Neural progenitor cell (in vitro differentiated cells): ENCODE results near the gene HMGXB4. TPM values are rescaled to one million over a fixed set of nuclear protein-coding genes. Genes with fewer than 3 reads are reported as not detected.
A peak's percentile ranks its signal among the peaks of the same experiment; 100 is the strongest.

ENCODE experiments used
- DNase-seq: peaks from one replicate; pipeline ENCODE4 v3.0.0-alpha.2; 2016; ENCODE audit warnings: low spot score
- H2AFZ ChIP-seq: fragments of 200-600 bp; sonication (generic); replicated peaks from 2 replicates; pipeline ENCODE4 v1.6.1; 2016; ENCODE audit warnings: antibody characterized with exemption
- H3F3A ChIP-seq: fragments of 200-600 bp; sonication (generic); 2 replicates; pipeline ENCODE4 v1.6.1; 2016; ENCODE audit warnings: antibody characterized with exemption, low read depth
- H3K27ac ChIP-seq: fragments of 200-600 bp; sonication (generic); 2 replicates; pipeline ENCODE4 v1.5.1; 2016; ENCODE audit warnings: mild to moderate bottlenecking
- H3K27me3 ChIP-seq: fragments of 200-600 bp; sonication (generic); 2 replicates; pipeline ENCODE4 v1.6.1; 2016; ENCODE audit warnings: mild to moderate bottlenecking, moderate library complexity
- H3K36me3 ChIP-seq: fragments of 200-600 bp; sonication (generic); 2 replicates; pipeline ENCODE4 v1.5.1; 2016
- H3K4me1 ChIP-seq: fragments of 200-600 bp; sonication (generic); 2 replicates; pipeline ENCODE4 v1.6.1; 2016; ENCODE audit warnings: mixed run types
- H3K4me2 ChIP-seq: fragments of 200-600 bp; sonication (generic); 2 replicates; pipeline ENCODE4 v1.6.1; 2016
- H3K4me3 ChIP-seq: fragments of 200-600 bp; sonication (generic); 2 replicates; pipeline ENCODE4 v1.5.1; 2016
- H3K79me2 ChIP-seq: fragments of 200-600 bp; sonication (generic); 2 replicates; pipeline ENCODE4 v1.6.1; 2016; ENCODE audit warnings: low read depth
- H3K9ac ChIP-seq: fragments of 200-600 bp; sonication (generic); 2 replicates; pipeline ENCODE4 v1.6.1; 2016
- H3K9me3 ChIP-seq: fragments of 200-600 bp; sonication (generic); 2 replicates; pipeline ENCODE4 v1.5.1; 2016; ENCODE audit warnings: low read depth
- H4K20me1 ChIP-seq: fragments of 200-600 bp; sonication (generic); 2 replicates; pipeline ENCODE4 v1.6.1; 2016; ENCODE audit warnings: low read depth
- H3K27ac Mint-ChIP-seq: 3 replicates; pipeline ENCODE4 v1.8.0; 2021; ENCODE audit warnings: mixed read lengths
- H3K27me3 Mint-ChIP-seq: 2 replicates; pipeline ENCODE4 v1.8.0; 2022; ENCODE audit warnings: low read depth, mild to moderate bottlenecking, inconsistent platforms, moderate library complexity, mixed read lengths; ENCODE audit not compliant: insufficient read depth
- H3K36me3 Mint-ChIP-seq: 3 replicates; pipeline ENCODE4 v1.8.0; 2021; ENCODE audit warnings: mixed read lengths
- H3K4me1 Mint-ChIP-seq: 3 replicates; pipeline ENCODE4 v1.8.0; 2021; ENCODE audit warnings: mixed read lengths
- H3K4me3 Mint-ChIP-seq: 3 replicates; pipeline ENCODE4 v1.8.0; 2021; ENCODE audit warnings: mild to moderate bottlenecking, moderate library complexity, mixed read lengths
- H3K9me3 Mint-ChIP-seq: 3 replicates; pipeline ENCODE4 v1.8.0; 2020; ENCODE audit warnings: mixed read lengths
- EZH2 ChIP-seq: fragments of 200-600 bp; sonication (generic); IDR thresholded peaks from 2 replicates; pipeline ENCODE4 v1.6.1; 2017; ENCODE audit warnings: antibody characterized with exemption, mild to moderate bottlenecking, moderate library complexity
- EZH2phosphoT487 ChIP-seq: fragments of 200-600 bp; sonication (generic); IDR thresholded peaks from 2 replicates; pipeline ENCODE4 v1.6.1; 2017; ENCODE audit warnings: antibody characterized with exemption
- microRNA-seq: library from miRNA; unstranded; fragments of <30 nt; microRNA quantifications from one replicate; pipeline ENCODE4, GENCODE V29; 2016
- small RNA-seq: library from RNA; depleted of rRNA; stranded (forward); fragments of <200 nt; gene quantifications from one replicate; pipeline ENCODE3, GENCODE V24; 2015
- total RNA-seq: library from RNA; depleted of rRNA; stranded (reverse); fragments of >200 nt; gene quantifications from 2 replicates; pipeline ENCODE4 v1.2.3, GENCODE V29; 2015; ENCODE audit warnings: low replicate concordance
- TF ChIP-seq, protein P1 (sequence below): fragments of 200-600 bp; sonication (generic); IDR thresholded peaks from 2 replicates; pipeline ENCODE4 v1.5.1; 2017; ENCODE audit warnings: antibody characterized with exemption, mild to moderate bottlenecking

Gene HMGXB4
- total RNA-seq, 1 donor from 2014 or later, result 55.9 TPM

DNA sequence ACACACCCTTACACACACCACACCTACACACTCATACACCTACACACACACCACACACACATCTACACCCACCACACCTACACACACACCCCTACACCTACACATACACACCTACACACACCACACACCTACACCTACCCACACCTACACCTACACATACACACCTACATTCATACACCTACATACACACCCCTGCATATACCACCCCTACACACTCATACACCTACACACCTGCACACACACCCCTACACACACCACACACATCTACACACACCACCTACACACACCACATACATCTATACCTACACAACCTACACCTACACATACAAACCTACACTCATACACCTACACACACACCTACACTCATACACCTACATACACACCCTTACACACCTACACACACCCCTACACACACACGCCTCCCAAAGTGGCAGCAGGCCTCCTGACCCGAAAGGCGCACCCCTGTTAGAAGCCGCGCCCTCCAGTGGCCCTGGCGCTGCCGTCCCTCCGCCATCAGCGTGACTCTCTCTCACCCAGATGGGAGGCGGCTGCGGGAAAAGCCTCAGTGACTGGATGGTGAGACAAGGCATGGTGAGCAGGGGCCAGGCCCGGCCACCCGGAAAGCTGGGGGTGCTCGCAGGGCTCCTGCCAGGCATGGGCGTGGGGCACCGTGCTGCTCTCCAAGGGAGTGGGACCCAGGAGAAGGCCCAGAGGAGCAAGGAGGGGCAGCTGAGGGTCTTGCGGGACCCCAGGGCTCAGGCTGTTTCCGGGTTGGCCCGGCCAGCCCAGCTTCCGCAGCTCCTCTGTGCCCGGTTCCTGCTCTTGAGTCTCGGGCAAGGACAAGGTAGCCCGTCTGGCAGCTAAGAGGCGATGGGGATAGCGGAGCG lies 86.6 kb downstream of the HMGXB4 start:
- H3K27ac Mint-ChIP-seq, result no peak overlapping the region
- H3K27me3 Mint-ChIP-seq, result no peaks in the 10 kb centered on the region
- no peaks in the 10 kb centered on the region for H3K9me3 Mint-ChIP-seq
- Histone ChIP-seq H4K20me1 (no peaks in the 10 kb centered on the region), H3K27ac (no peak overlapping the region), H3K4me1 (no peaks in the 10 kb centered on the region), H2AFZ (no peak overlapping the region), H3F3A (no peaks in the 10 kb centered on the region), H3K4me3 (no peak overlapping the region), H3K9ac (no peak overlapping the region), H3K36me3 (no peaks in the 10 kb centered on the region), H3K9me3 (no peaks in the 10 kb centered on the region), H3K4me2 (no peak overlapping the region), H3K27me3 (no peaks in the 10 kb centered on the region), H3K79me2 (no peaks in the 10 kb centered on the region)
- H3K4me3 Mint-ChIP-seq, result no peak overlapping the region
- no peak for DNase-seq
- TF ChIP-seq, protein P1, sequence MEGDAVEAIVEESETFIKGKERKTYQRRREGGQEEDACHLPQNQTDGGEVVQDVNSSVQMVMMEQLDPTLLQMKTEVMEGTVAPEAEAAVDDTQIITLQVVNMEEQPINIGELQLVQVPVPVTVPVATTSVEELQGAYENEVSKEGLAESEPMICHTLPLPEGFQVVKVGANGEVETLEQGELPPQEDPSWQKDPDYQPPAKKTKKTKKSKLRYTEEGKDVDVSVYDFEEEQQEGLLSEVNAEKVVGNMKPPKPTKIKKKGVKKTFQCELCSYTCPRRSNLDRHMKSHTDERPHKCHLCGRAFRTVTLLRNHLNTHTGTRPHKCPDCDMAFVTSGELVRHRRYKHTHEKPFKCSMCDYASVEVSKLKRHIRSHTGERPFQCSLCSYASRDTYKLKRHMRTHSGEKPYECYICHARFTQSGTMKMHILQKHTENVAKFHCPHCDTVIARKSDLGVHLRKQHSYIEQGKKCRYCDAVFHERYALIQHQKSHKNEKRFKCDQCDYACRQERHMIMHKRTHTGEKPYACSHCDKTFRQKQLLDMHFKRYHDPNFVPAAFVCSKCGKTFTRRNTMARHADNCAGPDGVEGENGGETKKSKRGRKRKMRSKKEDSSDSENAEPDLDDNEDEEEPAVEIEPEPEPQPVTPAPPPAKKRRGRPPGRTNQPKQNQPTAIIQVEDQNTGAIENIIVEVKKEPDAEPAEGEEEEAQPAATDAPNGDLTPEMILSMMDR, result no peak
- no peak for TF ChIP-seq EZH2
- TF ChIP-seq EZH2phosphoT487, result no peak
- no peaks in the 10 kb centered on the region for H3K4me1 Mint-ChIP-seq
- peaks cover 7% of the 10 kb centered on the region for H3K36me3 Mint-ChIP-seq

DNA sequence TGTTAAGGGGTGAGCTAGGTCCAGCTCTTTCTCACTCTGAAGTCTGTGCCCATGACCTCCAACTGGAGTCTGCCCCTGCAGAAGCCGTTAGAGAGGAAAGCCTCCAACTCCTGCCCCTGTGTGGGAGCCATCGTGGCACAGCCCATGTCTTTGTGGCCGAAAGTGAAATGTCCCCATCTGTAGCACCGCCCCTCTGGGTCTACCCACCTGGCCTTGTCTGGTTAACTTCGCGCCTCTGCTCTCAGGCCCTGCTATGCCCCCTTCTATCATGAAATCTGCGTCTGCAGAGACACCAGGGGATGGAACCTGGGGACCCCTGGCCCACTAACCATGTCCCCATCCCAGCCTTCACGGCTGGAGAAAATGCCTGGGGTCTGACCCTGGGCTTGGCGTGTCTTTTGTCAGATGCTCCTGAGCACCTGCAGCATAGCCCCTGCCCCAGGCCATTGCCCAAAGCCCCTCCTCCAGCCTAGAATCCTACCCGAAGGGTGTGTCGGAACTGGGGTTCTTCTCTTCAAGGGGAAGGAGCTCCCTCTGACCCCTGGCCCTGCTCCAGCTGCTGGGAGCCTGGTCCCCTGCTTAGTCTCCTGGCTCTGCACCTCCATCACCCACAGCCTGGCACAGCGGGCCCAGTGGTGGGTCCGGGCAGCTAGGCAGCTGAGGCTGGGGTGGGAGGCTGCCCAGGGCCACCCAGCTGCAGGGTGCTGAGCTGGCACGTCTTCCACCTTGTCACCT lies 87.8 kb downstream of the HMGXB4 start:
- no peak for DNase-seq
- peaks cover 7% of the 10 kb centered on the region for H3F3A ChIP-seq
- H3K4me2 ChIP-seq, result no peak overlapping the region
- no peak overlapping the region for H3K9ac ChIP-seq
- H3K27ac ChIP-seq, result no peak overlapping the region
- no peaks in the 10 kb centered on the region for H3K27me3 Mint-ChIP-seq
- peaks cover 3% of the 10 kb centered on the region for H3K36me3 Mint-ChIP-seq
- H3K9me3 Mint-ChIP-seq, result no peaks in the 10 kb centered on the region
- H3K4me3 Mint-ChIP-seq, result no peak overlapping the region
- no peaks in the 10 kb centered on the region for H3K79me2 ChIP-seq
- no peaks in the 10 kb centered on the region for H3K27me3 ChIP-seq
- no peak overlapping the region for H3K4me3 ChIP-seq
- H3K36me3 ChIP-seq, result no peaks in the 10 kb centered on the region
- TF ChIP-seq EZH2phosphoT487, result no peak
- TF ChIP-seq EZH2, result no peak
- TF ChIP-seq, protein P1, result no peak
- no peaks in the 10 kb centered on the region for H4K20me1 ChIP-seq
- H3K9me3 ChIP-seq, result no peaks in the 10 kb centered on the region
- H2AFZ ChIP-seq, result no peak overlapping the region
- H3K4me1 Mint-ChIP-seq, result peaks cover 4% of the 10 kb centered on the region
- no peak overlapping the region for H3K27ac Mint-ChIP-seq
- H3K4me1 ChIP-seq, result peaks cover 7% of the 10 kb centered on the region

Small RNA genes within 50 kb of the gene (microRNA-seq; reads per million reads assigned to microRNA genes)
- 1.6 reads per million for gene MIR3909
- gene MIR6069, result not detected

Small RNA genes within 50 kb of the gene (small RNA-seq; reads per million reads assigned to genes)
- gene MIR3909 (0.30 reads per million, percentile 25 among the genes with 10 or more reads in this experiment), gene MIR6069 (not detected), gene RNU7-167P (not detected)

Other genes starting within 250 kb of the HMGXB4 start
- not detected in 2 replicates for gene ISX, start 191.3 kb upstream of the HMGXB4 start, total RNA-seq
- 28.6 and 41.5 TPM in 2 replicates for gene TOM1, start 42.4 kb downstream of the HMGXB4 start, total RNA-seq
- gene HMOX1, start 123.6 kb downstream of the HMGXB4 start, total RNA-seq, result 2.4 and 6.5 TPM in 2 replicates
- 131 and 132 TPM in 2 replicates for gene MCM5, start 142.6 kb downstream of the HMGXB4 start, total RNA-seq